ENCODE measurements around the gene ELOF1.
A peak's percentile ranks its signal among the peaks of the same experiment; 100 is the strongest.

ELOF1 gene

GRCh38 chr19:11560404-11561051 lies 1.5 kb upstream of the ELOF1 start:
- Histone ChIP-seq H3K9me3 (ENCODE audit: control extremely low read depth in 1 of 5, control insufficient read depth in 4 of 5, insufficient read depth in 2 of 5, low read depth in 1 of 5, low read length in 4 of 5) (no peaks in the 10 kb centered on the region), H3K4me3 (ENCODE audit: control insufficient read depth in 1 of 7, extremely low read depth in 1 of 7, insufficient read depth in 4 of 7, low read depth in 2 of 7, low read length in 6 of 7) (peak overlapping the region in 1 of 7 experiments; percentile 45), H3K27me3 (replicated peaks in 2 of 5; ENCODE audit: control insufficient read depth in 4 of 5, insufficient read depth in 5 of 5, low read length in 4 of 5) (no peaks in the 10 kb centered on the region), H3K4me1 (ENCODE audit: control extremely low read depth in 1 of 4, control insufficient read depth in 4 of 4, insufficient read depth in 4 of 4, low read length in 3 of 4) (peaks cover 0 to 33% (median 23%) of the 10 kb centered on the region in 4 experiments), H3K36me3 (ENCODE audit: control insufficient read depth in 4 of 4, insufficient read depth in 4 of 4, low read length in 3 of 4) (peaks cover under 1 to 3% (median 3%) of the 10 kb centered on the region in 4 experiments), H3K27ac (ENCODE audit: insufficient read depth in 1 of 2, low read depth in 1 of 2, low read length in 2 of 2, poor library complexity in 1 of 2, severe bottlenecking in 2 of 2) (peak overlapping the region in 1 of 2 experiments; percentile 76)
- CTCF ChIA-PET = interaction anchor here (0.6 to 8.7 kb wide), 13 partner anchors 8 to 140 kb away, joined by 3 to 109 read pairs (median 4); no protein-coding TSS in a partner anchor
- POLR2A ChIA-PET = interaction anchor here (0.6 kb wide), 1 partner anchor 135 kb away, joined by 4 read pairs; no protein-coding TSS in a partner anchor
- 18% methylated on average over 8 of the region's 9 CpGs for WGBS (ENCODE audit: insufficient coverage)
- peak; percentile 91 to 94 (median 93) for DNase-seq

GRCh38 chr19:11556634-11557420 lies 2.2 kb downstream of the ELOF1 start:
- peaks cover 6 to 33% (median 19%) of the 10 kb centered on the region in 4 experiments for H3K36me3 ChIP-seq (ENCODE audit: control insufficient read depth in 4 of 4, insufficient read depth in 4 of 4, low read length in 3 of 4)
- H3K27ac ChIP-seq (ENCODE audit: insufficient read depth in 1 of 2, low read depth in 1 of 2, low read length in 2 of 2, poor library complexity in 1 of 2, severe bottlenecking in 2 of 2) = no peak overlapping the region
- H3K9me3 ChIP-seq (ENCODE audit: control extremely low read depth in 1 of 5, control insufficient read depth in 4 of 5, insufficient read depth in 2 of 5, low read depth in 1 of 5, low read length in 4 of 5) = no peaks in the 10 kb centered on the region
- POLR2A ChIA-PET = no interaction called here
- no peak overlapping the region for H3K4me3 ChIP-seq (ENCODE audit: control insufficient read depth in 1 of 7, extremely low read depth in 1 of 7, insufficient read depth in 4 of 7, low read depth in 2 of 7, low read length in 6 of 7)
- H3K27me3 ChIP-seq (replicated peaks in 2 of 5; ENCODE audit: control insufficient read depth in 4 of 5, insufficient read depth in 5 of 5, low read length in 4 of 5) = no peaks in the 10 kb centered on the region
- CTCF ChIA-PET = interaction anchor here (0.9 to 8.7 kb wide), 3 partner anchors 11 to 33 kb away, joined by 3 to 109 read pairs (median 8); no protein-coding TSS in a partner anchor
- peaks cover 0 to 28% (median 20%) of the 10 kb centered on the region in 4 experiments for H3K4me1 ChIP-seq (ENCODE audit: control extremely low read depth in 1 of 4, control insufficient read depth in 4 of 4, insufficient read depth in 4 of 4, low read length in 3 of 4)
- WGBS (ENCODE audit: insufficient coverage) = 83% methylated on average over 4 of the region's 4 CpGs
- no peak for DNase-seq

DNA sequence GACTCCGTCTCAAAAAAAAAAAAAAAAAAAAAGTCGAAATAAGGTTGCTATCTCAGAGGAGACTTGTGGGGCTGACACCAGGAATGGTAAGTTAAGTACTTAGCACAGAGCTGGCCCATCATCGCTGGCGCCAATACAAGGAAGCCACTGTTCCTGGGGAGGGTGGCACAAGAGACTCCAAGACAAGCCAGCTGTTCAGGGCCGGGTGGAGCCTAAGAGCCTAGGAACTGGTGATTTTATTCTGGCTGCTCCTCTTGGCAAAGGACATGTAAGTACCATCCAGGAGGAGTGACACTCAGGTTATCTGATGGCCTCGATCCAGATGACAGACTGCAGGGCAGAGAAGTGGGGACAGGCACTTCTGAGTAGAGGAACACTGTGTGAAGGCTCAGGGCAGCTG lies 3.8 kb downstream of the ELOF1 start:
- no peak for DNase-seq
- Histone ChIP-seq H3K27me3 (replicated peaks in 2 of 5; ENCODE audit: control insufficient read depth in 4 of 5, insufficient read depth in 5 of 5, low read length in 4 of 5) (no peaks in the 10 kb centered on the region), H3K4me1 (ENCODE audit: control extremely low read depth in 1 of 4, control insufficient read depth in 4 of 4, insufficient read depth in 4 of 4, low read length in 3 of 4) (peaks cover 0 to 20% (median 18%) of the 10 kb centered on the region in 4 experiments), H3K4me3 (ENCODE audit: control insufficient read depth in 1 of 7, extremely low read depth in 1 of 7, insufficient read depth in 4 of 7, low read depth in 2 of 7, low read length in 6 of 7) (no peak overlapping the region), H3K9me3 (ENCODE audit: control extremely low read depth in 1 of 5, control insufficient read depth in 4 of 5, insufficient read depth in 2 of 5, low read depth in 1 of 5, low read length in 4 of 5) (no peaks in the 10 kb centered on the region), H3K36me3 (ENCODE audit: control insufficient read depth in 4 of 4, insufficient read depth in 4 of 4, low read length in 3 of 4) (peaks cover 6 to 33% (median 19%) of the 10 kb centered on the region in 4 experiments), H3K27ac (ENCODE audit: insufficient read depth in 1 of 2, low read depth in 1 of 2, low read length in 2 of 2, poor library complexity in 1 of 2, severe bottlenecking in 2 of 2) (no peak overlapping the region)
- POLR2A ChIA-PET = no interaction called here
- WGBS (ENCODE audit: insufficient coverage) = 95% methylated on average over 4 of the region's 6 CpGs
- CTCF ChIA-PET = interaction anchor here (0.6 to 1.3 kb wide), 3 partner anchors 9 to 34 kb away, joined by 3 read pairs; no protein-coding TSS in a partner anchor

DNA sequence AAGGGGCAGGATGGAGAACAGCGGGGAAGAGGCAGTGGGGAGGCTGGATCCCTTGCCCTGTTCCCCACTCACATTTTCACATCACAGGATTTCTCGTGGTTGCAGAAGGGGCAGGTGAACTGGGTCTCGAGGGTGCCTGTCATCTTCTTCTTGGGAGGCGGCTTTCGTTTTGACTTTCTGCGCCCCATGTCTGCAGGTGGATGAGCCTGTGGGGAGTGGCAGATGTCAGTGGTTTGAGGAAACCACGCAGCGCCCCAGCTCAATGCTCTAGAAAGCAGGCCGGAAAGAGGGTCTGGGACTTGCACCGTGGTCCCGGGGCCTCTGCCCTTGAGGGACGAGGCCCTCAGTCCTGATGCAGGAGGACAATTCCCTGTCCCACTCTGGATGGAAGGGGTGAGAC lies 4.9 kb downstream of the ELOF1 start:
- Histone ChIP-seq H3K4me3 (ENCODE audit: control insufficient read depth in 1 of 7, extremely low read depth in 1 of 7, insufficient read depth in 4 of 7, low read depth in 2 of 7, low read length in 6 of 7) (no peak overlapping the region), H3K27me3 (replicated peaks in 2 of 5; ENCODE audit: control insufficient read depth in 4 of 5, insufficient read depth in 5 of 5, low read length in 4 of 5) (no peaks in the 10 kb centered on the region), H3K27ac (ENCODE audit: insufficient read depth in 1 of 2, low read depth in 1 of 2, low read length in 2 of 2, poor library complexity in 1 of 2, severe bottlenecking in 2 of 2) (no peak overlapping the region), H3K36me3 (ENCODE audit: control insufficient read depth in 4 of 4, insufficient read depth in 4 of 4, low read length in 3 of 4) (peaks cover 6 to 33% (median 19%) of the 10 kb centered on the region in 4 experiments), H3K9me3 (ENCODE audit: control extremely low read depth in 1 of 5, control insufficient read depth in 4 of 5, insufficient read depth in 2 of 5, low read depth in 1 of 5, low read length in 4 of 5) (no peaks in the 10 kb centered on the region), H3K4me1 (ENCODE audit: control extremely low read depth in 1 of 4, control insufficient read depth in 4 of 4, insufficient read depth in 4 of 4, low read length in 3 of 4) (peaks cover 0 to 12% (median 11%) of the 10 kb centered on the region in 4 experiments)
- ChIA-PET CTCF (no interaction called here), POLR2A (no interaction called here)
- WGBS (ENCODE audit: insufficient coverage) = 95% methylated on average over 12 of the region's 12 CpGs
- DNase-seq = no peak

- 91% methylated on average over 17 of the region's 20 CpGs for WGBS (ENCODE audit: insufficient coverage)
- POLR2A ChIA-PET = no interaction called here
These were observed 6.2 kb downstream of the ELOF1 start for GRCh38 chr19:11552666-11553372.

DNA sequence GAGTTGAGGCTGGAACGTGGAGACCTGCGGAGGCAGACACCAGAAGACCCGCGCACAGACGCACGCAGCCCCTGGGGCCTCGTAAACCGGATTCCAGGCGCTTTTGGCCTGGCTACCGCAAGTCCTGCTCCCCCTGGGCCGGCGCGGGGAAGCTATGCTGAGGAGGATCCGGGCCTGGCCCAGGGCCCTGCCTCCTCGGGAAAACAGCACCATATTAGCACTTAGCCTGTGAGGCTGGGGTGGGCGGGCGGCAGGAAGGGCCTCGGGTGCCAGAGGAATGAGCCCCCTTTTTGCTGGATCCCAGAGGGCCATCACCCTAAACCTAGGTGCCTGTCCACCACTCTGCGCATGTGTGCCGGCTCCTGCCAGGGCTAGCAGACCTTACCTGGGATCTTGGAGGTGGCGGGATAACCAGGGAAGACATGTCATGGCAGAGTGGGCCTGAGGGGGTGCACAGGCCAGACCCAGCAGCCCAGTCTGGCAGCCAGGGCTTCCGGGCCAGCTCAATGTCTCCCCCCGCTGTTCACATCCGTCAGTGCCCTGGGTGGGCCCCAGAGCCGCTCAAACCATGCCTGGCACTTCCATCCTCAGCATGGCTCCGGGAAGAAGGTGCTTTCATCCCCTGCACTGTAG lies 7.3 kb downstream of the ELOF1 start:
- POLR2A ChIA-PET = interaction anchor here (0.5 kb wide), 1 partner anchor 40 kb away, joined by 3 read pairs; no protein-coding TSS in a partner anchor
- Histone ChIP-seq H3K4me1 (ENCODE audit: control extremely low read depth in 1 of 4, control insufficient read depth in 4 of 4, insufficient read depth in 4 of 4, low read length in 3 of 4) (no peaks in the 10 kb centered on the region), H3K27ac (ENCODE audit: insufficient read depth in 1 of 2, low read depth in 1 of 2, low read length in 2 of 2, poor library complexity in 1 of 2, severe bottlenecking in 2 of 2) (no peak overlapping the region), H3K4me3 (ENCODE audit: control insufficient read depth in 1 of 7, extremely low read depth in 1 of 7, insufficient read depth in 4 of 7, low read depth in 2 of 7, low read length in 6 of 7) (no peak overlapping the region), H3K9me3 (ENCODE audit: control extremely low read depth in 1 of 5, control insufficient read depth in 4 of 5, insufficient read depth in 2 of 5, low read depth in 1 of 5, low read length in 4 of 5) (no peaks in the 10 kb centered on the region), H3K27me3 (replicated peaks in 2 of 5; ENCODE audit: control insufficient read depth in 4 of 5, insufficient read depth in 5 of 5, low read length in 4 of 5) (peaks cover 0 to under 1% (median 0%) of the 10 kb centered on the region in 5 experiments), H3K36me3 (ENCODE audit: control insufficient read depth in 4 of 4, insufficient read depth in 4 of 4, low read length in 3 of 4) (peaks cover 6 to 33% (median 17%) of the 10 kb centered on the region in 4 experiments)
- CTCF ChIA-PET = interaction anchor here (0.8 to 1.7 kb wide), 3 partner anchors 9 to 35 kb away, joined by 3 read pairs; no protein-coding TSS in a partner anchor
- DNase-seq = no peak
- WGBS (ENCODE audit: insufficient coverage) = 96% methylated on average over 26 of the region's 26 CpGs

More at GRCh38 chr19:11552666-11553372, 6.2 kb downstream of the ELOF1 start:
- CTCF ChIA-PET = interaction anchor here (0.5 to 1.7 kb wide), 3 partner anchors 8 to 30 kb away, joined by 3 to 4 read pairs (median 3); no protein-coding TSS in a partner anchor
- H3K4me1 ChIP-seq (ENCODE audit: control extremely low read depth in 1 of 4, control insufficient read depth in 4 of 4, insufficient read depth in 4 of 4, low read length in 3 of 4) = peaks cover 0 to 3% (median 2%) of the 10 kb centered on the region in 4 experiments
- peaks cover 6 to 33% (median 19%) of the 10 kb centered on the region in 4 experiments for H3K36me3 ChIP-seq (ENCODE audit: control insufficient read depth in 4 of 4, insufficient read depth in 4 of 4, low read length in 3 of 4)
- H3K27ac ChIP-seq (ENCODE audit: insufficient read depth in 1 of 2, low read depth in 1 of 2, low read length in 2 of 2, poor library complexity in 1 of 2, severe bottlenecking in 2 of 2) = no peak overlapping the region
- H3K4me3 ChIP-seq (ENCODE audit: control insufficient read depth in 1 of 7, extremely low read depth in 1 of 7, insufficient read depth in 4 of 7, low read depth in 2 of 7, low read length in 6 of 7) = no peak overlapping the region
- no peak for DNase-seq
- no peaks in the 10 kb centered on the region for H3K9me3 ChIP-seq (ENCODE audit: control extremely low read depth in 1 of 5, control insufficient read depth in 4 of 5, insufficient read depth in 2 of 5, low read depth in 1 of 5, low read length in 4 of 5)
- H3K27me3 ChIP-seq (replicated peaks in 2 of 5; ENCODE audit: control insufficient read depth in 4 of 5, insufficient read depth in 5 of 5, low read length in 4 of 5) = no peaks in the 10 kb centered on the region
